OCI-LY1 (cell line): ENCODE data around the gene CELSR1.

Experiments
- H2AFZ ChIP-seq: fragments of 200-600 bp; sonication (generic), shearing (Covaris generic); 2 replicates; pipeline ENCODE4 v1.6.0; 2014; ENCODE audit warnings: antibody characterized with exemption, mild to moderate bottlenecking, low read length
- H3F3A ChIP-seq: fragments of 200-600 bp; sonication (generic), shearing (Covaris generic); 2 replicates; pipeline ENCODE4 v1.6.0; 2014; ENCODE audit warnings: mild to moderate bottlenecking, antibody characterized with exemption, low read length, moderate library complexity; ENCODE audit not compliant: insufficient read depth
- H3K27ac ChIP-seq: fragments of 200-600 bp; sonication (generic); 2 replicates; pipeline ENCODE4 v1.5.1; 2014; ENCODE audit warnings: low read length, mixed run types, mild to moderate bottlenecking, low read depth; ENCODE audit not compliant: poor library complexity, severe bottlenecking
- H3K27me3 ChIP-seq: fragments of 200-600 bp; sonication (generic); 2 replicates; pipeline ENCODE4 v1.6.0; 2014; ENCODE audit warnings: antibody characterized with exemption, mild to moderate bottlenecking, low read length, moderate library complexity; ENCODE audit not compliant: insufficient read depth
- H3K36me3 ChIP-seq: fragments of 200-600 bp; sonication (generic); 2 replicates; pipeline ENCODE4 v1.6.1; 2014; ENCODE audit warnings: mild to moderate bottlenecking, antibody characterized with exemption, low read length, moderate library complexity, mixed read lengths; ENCODE audit not compliant: insufficient read depth
- H3K4me1 ChIP-seq: fragments of 200-600 bp; sonication (generic); 2 replicates; pipeline ENCODE4 v1.5.1; 2014; ENCODE audit warnings: mild to moderate bottlenecking, low read length, moderate library complexity; ENCODE audit not compliant: insufficient read depth, severe bottlenecking
- H3K4me2 ChIP-seq: fragments of 200-600 bp; sonication (generic), shearing (Covaris generic); 2 replicates; pipeline ENCODE4 v1.6.1; 2014; ENCODE audit warnings: low read length
- H3K4me3 ChIP-seq: fragments of 200-600 bp; sonication (generic); 2 replicates; pipeline ENCODE4 v1.5.1; 2014; ENCODE audit warnings: low read length, low read depth, mild to moderate bottlenecking, mixed read lengths; ENCODE audit not compliant: poor library complexity, severe bottlenecking
- H3K79me2 ChIP-seq: fragments of 200-600 bp; shearing (Covaris generic); 2 replicates; pipeline ENCODE4 v1.6.1; 2016; ENCODE audit warnings: mixed run types, low read length, mixed read lengths; ENCODE audit not compliant: insufficient read depth
- H3K9ac ChIP-seq: fragments of 200-600 bp; sonication (generic), shearing (Covaris generic); 2 replicates; pipeline ENCODE4 v1.6.1; 2014; ENCODE audit warnings: mild to moderate bottlenecking, low read length, mixed read lengths
- H3K9me2 ChIP-seq: fragments of 200-600 bp; sonication (generic), shearing (Covaris generic); 2 replicates; pipeline ENCODE4 v1.6.1; 2014; ENCODE audit warnings: low read depth, mild to moderate bottlenecking, low read length, mixed read lengths
- H3K9me3 ChIP-seq: fragments of 200-600 bp; shearing (Covaris generic); 2 replicates; pipeline ENCODE4 v1.6.1; 2014; ENCODE audit warnings: low read length, mixed read lengths
- H4K20me1 ChIP-seq: fragments of 200-600 bp; sonication (generic), shearing (Covaris generic); 2 replicates; pipeline ENCODE4 v1.6.0; 2016; ENCODE audit warnings: mild to moderate bottlenecking, low read length; ENCODE audit not compliant: insufficient read depth
- EZH2 ChIP-seq: fragments of 200-600 bp; sonication (generic), shearing (Covaris generic); IDR thresholded peaks from 2 replicates; pipeline ENCODE4 v1.8.0; 2017; ENCODE audit warnings: borderline replicate concordance, mixed run types, mild to moderate bottlenecking, antibody characterized with exemption, low read length, moderate library complexity, mixed read lengths
- TF ChIP-seq, protein P1 (sequence below): fragments of 200-600 bp; sonication (generic), shearing (Covaris generic); IDR thresholded peaks from 2 replicates; pipeline ENCODE4 v1.5.1; 2017; ENCODE audit warnings: mild to moderate bottlenecking, antibody characterized with exemption, low read length, moderate library complexity, mixed read lengths

The CELSR1 gene

DNA sequence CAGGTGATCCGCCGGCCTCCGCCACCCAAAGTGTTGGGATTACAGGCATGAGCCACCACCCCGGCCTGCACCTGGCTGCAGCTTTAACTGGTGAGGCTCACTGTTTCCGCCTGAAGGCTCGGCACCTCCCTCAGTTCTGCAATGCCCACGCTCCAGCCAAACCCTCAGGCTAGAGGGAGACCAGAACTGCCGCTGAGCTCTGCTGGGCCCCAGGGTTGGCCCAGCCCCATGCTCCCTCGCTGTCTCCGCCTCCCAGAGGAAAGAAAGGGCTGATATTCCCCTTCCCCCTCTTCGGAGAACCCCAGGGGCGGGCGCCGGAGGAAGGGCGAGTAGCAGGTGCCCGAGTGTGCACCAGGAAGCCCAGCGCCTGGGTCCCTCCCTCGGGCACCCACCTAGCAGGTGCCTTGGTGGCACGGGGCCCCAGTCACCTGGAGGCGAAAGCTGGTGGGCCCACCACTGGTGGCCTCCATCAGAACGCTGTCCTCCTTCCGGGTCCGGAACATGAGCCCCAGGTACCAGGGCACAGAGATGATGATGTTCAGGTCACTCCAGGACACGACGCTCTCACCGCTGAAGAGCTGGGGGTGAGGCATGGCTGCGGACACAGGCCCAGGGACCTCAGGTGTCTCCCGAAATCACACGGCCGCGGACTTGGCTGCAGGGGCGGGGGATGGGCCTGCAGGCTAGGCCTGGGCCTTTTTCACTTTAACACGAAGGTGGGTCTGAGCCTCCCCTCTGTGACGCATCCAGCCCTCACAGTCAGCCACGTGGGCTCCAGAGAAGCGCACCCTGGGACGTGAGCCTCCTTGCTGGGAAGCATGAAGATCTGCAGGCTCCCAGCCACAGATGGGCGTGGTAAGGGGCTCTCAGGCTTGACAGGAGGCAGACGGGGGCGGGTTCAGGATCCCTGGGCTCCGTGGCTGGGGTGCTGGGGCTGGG lies 128.6 kb downstream of the CELSR1 start:
- Histone ChIP-seq H3K79me2 (no peaks in the 10 kb centered on the region), H3K9ac (no peak overlapping the region), H4K20me1 (no peaks in the 10 kb centered on the region), H2AFZ (no peak overlapping the region), H3K27ac (no peak overlapping the region), H3K4me1 (no peaks in the 10 kb centered on the region), H3K36me3 (no peaks in the 10 kb centered on the region), H3K27me3 (no peaks in the 10 kb centered on the region), H3K9me2 (no peaks in the 10 kb centered on the region), H3K4me3 (no peak overlapping the region), H3K4me2 (no peak overlapping the region), H3K9me3 (no peaks in the 10 kb centered on the region), H3F3A (no peaks in the 10 kb centered on the region)
- TF ChIP-seq, protein P1, sequence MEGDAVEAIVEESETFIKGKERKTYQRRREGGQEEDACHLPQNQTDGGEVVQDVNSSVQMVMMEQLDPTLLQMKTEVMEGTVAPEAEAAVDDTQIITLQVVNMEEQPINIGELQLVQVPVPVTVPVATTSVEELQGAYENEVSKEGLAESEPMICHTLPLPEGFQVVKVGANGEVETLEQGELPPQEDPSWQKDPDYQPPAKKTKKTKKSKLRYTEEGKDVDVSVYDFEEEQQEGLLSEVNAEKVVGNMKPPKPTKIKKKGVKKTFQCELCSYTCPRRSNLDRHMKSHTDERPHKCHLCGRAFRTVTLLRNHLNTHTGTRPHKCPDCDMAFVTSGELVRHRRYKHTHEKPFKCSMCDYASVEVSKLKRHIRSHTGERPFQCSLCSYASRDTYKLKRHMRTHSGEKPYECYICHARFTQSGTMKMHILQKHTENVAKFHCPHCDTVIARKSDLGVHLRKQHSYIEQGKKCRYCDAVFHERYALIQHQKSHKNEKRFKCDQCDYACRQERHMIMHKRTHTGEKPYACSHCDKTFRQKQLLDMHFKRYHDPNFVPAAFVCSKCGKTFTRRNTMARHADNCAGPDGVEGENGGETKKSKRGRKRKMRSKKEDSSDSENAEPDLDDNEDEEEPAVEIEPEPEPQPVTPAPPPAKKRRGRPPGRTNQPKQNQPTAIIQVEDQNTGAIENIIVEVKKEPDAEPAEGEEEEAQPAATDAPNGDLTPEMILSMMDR = no peak
- TF ChIP-seq EZH2 = no peak

DNA sequence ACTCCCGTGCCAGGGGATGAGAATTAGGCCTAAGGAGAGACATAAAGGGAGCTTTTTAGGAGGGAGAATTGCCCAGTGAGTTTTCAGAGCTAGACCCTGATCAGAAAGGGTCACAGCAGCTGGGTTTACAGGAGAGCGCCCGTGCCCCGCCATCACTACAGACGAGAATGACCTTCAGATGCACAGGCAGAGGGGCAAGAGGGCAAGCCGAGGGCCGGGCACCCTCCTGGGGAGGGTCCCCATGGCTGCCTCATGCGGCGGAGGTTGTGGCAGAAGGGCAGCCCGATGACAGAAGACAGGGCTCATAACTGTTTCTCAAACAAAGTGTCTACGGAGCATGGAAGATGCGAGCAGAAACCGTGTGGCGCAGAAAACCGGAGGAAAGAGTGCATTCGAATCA lies 129.7 kb downstream of the CELSR1 start:
- Histone ChIP-seq H3K9me3 (no peaks in the 10 kb centered on the region), H3K9ac (no peak overlapping the region), H3K27ac (no peak overlapping the region), H3K4me1 (no peaks in the 10 kb centered on the region), H3K36me3 (no peaks in the 10 kb centered on the region), H4K20me1 (no peaks in the 10 kb centered on the region), H3K9me2 (no peaks in the 10 kb centered on the region), H3K27me3 (no peaks in the 10 kb centered on the region), H3F3A (no peaks in the 10 kb centered on the region), H3K79me2 (no peaks in the 10 kb centered on the region), H2AFZ (no peak overlapping the region), H3K4me2 (no peak overlapping the region), H3K4me3 (no peak overlapping the region)
- no peak for TF ChIP-seq EZH2
- TF ChIP-seq, protein P1 = no peak

DNA sequence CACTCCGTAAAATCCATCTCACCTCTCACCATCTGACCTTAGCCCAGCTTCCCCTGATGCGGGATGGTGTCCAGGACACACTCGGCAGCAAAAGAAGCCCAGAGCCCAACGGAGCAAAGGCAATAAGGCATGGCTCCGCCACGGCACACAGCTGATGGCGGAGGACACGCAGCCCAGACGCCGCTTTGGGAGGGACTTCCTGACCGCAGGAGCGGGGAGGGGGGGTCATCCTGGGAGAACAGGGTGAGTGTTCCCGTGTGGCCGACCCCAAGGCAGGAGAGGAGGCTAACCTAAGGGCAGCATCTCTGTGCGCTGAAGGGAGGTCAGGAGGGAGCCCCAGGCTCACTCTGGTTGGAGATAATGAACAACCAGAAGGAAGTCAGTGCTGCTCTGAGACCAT lies 130.6 kb downstream of the CELSR1 start:
- TF ChIP-seq, protein P1 = no peak
- no peak for TF ChIP-seq EZH2
- Histone ChIP-seq H3K4me3 (no peak overlapping the region), H2AFZ (no peak overlapping the region), H3K27me3 (no peaks in the 10 kb centered on the region), H3K4me1 (peaks cover 2% of the 10 kb centered on the region), H3K9ac (no peak overlapping the region), H3F3A (no peaks in the 10 kb centered on the region), H4K20me1 (no peaks in the 10 kb centered on the region), H3K4me2 (no peak overlapping the region), H3K36me3 (no peaks in the 10 kb centered on the region; the same call in 1 of the 2 replicates), H3K9me2 (no peaks in the 10 kb centered on the region), H3K27ac (no peak overlapping the region), H3K9me3 (no peaks in the 10 kb centered on the region), H3K79me2 (no peaks in the 10 kb centered on the region)
